T-cell (primary cell): ENCODE data around the gene RUSC1. TPM values are rescaled to one million over a fixed set of nuclear protein-coding genes. Genes with fewer than 3 reads are reported as not detected.

Experiments used
- ATAC-seq, 4 experiments: fragments of 200-7000 bp in 3 of 4; fragments of 150-1000 bp in 1 of 4; cut with Tn5 transposase; replicated peaks in 1 of 4; 1 replicate in 3 of 4; 2 replicates in 1 of 4; pipeline ENCODE4 v1.10.0; 2021; ENCODE audit warnings: moderate library complexity in 3 of 4, mild to moderate bottlenecking in 2 of 4, moderate number of reproducible peaks in 1 of 4
- CTCF ChIA-PET, 2 donors: fragments of 300-600 bp; sonication (Branson Sonifier 250); formaldehyde crosslinking; loops; one replicate each; lab custom pipeline; 2022; ENCODE audit warnings: antibody characterized with exemption in 2 of 2; lab: Charles Lee
- POLR2A ChIA-PET, 2 donors: fragments of 300-600 bp; sonication (Branson Sonifier 250); formaldehyde crosslinking; loops; one replicate each; lab custom pipeline; 2022; ENCODE audit warnings: antibody characterized with exemption in 2 of 2; lab: Charles Lee
- DNase-seq, 35 experiments: peaks; one replicate each; pipeline versions ENCODE4 v3.0.0 to v3.0.0-alpha.2; 2013 to 2023
- H3K27ac ChIP-seq: one replicate; pipeline ENCODE4 v1.5.1; 2013; ENCODE audit warnings: low read length
- H3K27me3 ChIP-seq, 2 experiments: replicated peaks in 1 of 2; 1 replicate in 1 of 2; 2 replicates in 1 of 2; pipeline versions ENCODE4 v1.6.1 to v1.7.0; 2013; ENCODE audit warnings: low read length in 1 of 2, mixed read lengths in 1 of 2; ENCODE audit not compliant: control insufficient read depth in 2 of 2, insufficient read depth in 2 of 2; ENCODE audit errors: extremely low read depth in 1 of 2
- H3K36me3 ChIP-seq, 2 donors: 1 replicate in 1 of 2; 2 replicates in 1 of 2; pipeline versions ENCODE4 v1.6.1 to v1.7.0; 2013; ENCODE audit warnings: low read length in 1 of 2; ENCODE audit not compliant: control insufficient read depth in 2 of 2, insufficient read depth in 1 of 2; ENCODE audit errors: extremely low read depth in 1 of 2
- H3K4me1 ChIP-seq, 2 experiments: 1 replicate in 1 of 2; 2 replicates in 1 of 2; pipeline versions ENCODE4 v1.6.1 to v1.7.0; 2013; ENCODE audit warnings: low read length in 2 of 2, mixed read lengths in 1 of 2; ENCODE audit not compliant: insufficient read depth in 2 of 2, control insufficient read depth in 1 of 2; ENCODE audit errors: extremely low read depth in 1 of 2
- H3K4me3 ChIP-seq, 2 donors: 1 replicate in 1 of 2; 2 replicates in 1 of 2; pipeline versions ENCODE4 v1.5.1 to v1.7.0; 2013; ENCODE audit warnings: mild to moderate bottlenecking in 2 of 2, low read length in 1 of 2, moderate library complexity in 1 of 2; ENCODE audit not compliant: control insufficient read depth in 1 of 2; ENCODE audit errors: extremely low read depth in 1 of 2
- H3K9me3 ChIP-seq: 2 replicates; pipeline ENCODE4 v1.7.0; 2013
- H3K27ac Mint-ChIP-seq, 2 donors: one replicate each; pipeline ENCODE4 v1.8.0; 2020 to 2021; ENCODE audit warnings: mild to moderate bottlenecking in 2 of 2, mixed read lengths in 2 of 2
- H3K27me3 Mint-ChIP-seq, 2 donors: one replicate each; pipeline ENCODE4 v1.8.0; 2021 to 2022; ENCODE audit warnings: mixed read lengths in 2 of 2
- H3K36me3 Mint-ChIP-seq: one replicate; pipeline ENCODE4 v1.8.0; 2021; ENCODE audit warnings: mixed read lengths
- H3K4me1 Mint-ChIP-seq, 3 donors: one replicate each; pipeline ENCODE4 v1.8.0; 2020 to 2022; ENCODE audit warnings: mixed read lengths in 3 of 3, mild to moderate bottlenecking in 1 of 3
- H3K4me3 Mint-ChIP-seq, 3 donors: one replicate each; pipeline ENCODE4 v1.8.0; 2020 to 2022; ENCODE audit warnings: mild to moderate bottlenecking in 3 of 3, mixed read lengths in 3 of 3, moderate library complexity in 3 of 3
- H3K9me3 Mint-ChIP-seq, 3 donors: one replicate each; pipeline ENCODE4 v1.8.0; 2020 to 2022; ENCODE audit warnings: mixed read lengths in 3 of 3
- WGBS: methylation state at CpG from one replicate; pipeline ENCODE4 v1.1.5; 2013; ENCODE audit warnings: missing lambda C conversion rate; ENCODE audit not compliant: insufficient coverage; 5-methylcytosine and 5-hydroxymethylcytosine counted together
- total RNA-seq, 35 experiments: library from RNA in 6 of 35; stranded (reverse) in 6 of 35; fragments of 120-200 nt in 1 of 35; gene quantifications; one replicate each; pipeline versions ENCODE4 v1.2.1 to v1.2.4 and lab custom pipeline; 2013 to 2026

RUSC1 gene
- total RNA-seq (10 to 100 TPM; 14.4 to 25.2 (median 22.9) TPM), total RNA-seq (lab: John Stamatoyannopoulos, UW) (6.2 to 25.7 (median 14.5) reads per million in 29 experiments)
- total RNA-seq (2013), result 7.8 TPM

GRCh38 chr1:155320661-155321617, at the start of gene RUSC1:
RUSC1 (plus strand) TSS chr1:155320894; CDS start chr1:155321774, 880 bp downstream.
- ChIA-PET POLR2A (interaction anchor here in 1 of 2 donors (1.0 kb wide), 1 partner anchor 69 kb away, joined by 3 read pairs; no protein-coding TSS in a partner anchor), CTCF (interaction anchor here (0.5 to 5.5 kb wide), 4 partner anchors 61 to 73 kb away, joined by 3 to 62 read pairs (median 6); no protein-coding TSS in a partner anchor)
- peaks cover 5 to 45% of the 10 kb centered on the region in 2 experiments for H3K4me1 ChIP-seq
- peak; percentile 47 to 78 (median 67) for DNase-seq
- H3K27me3 Mint-ChIP-seq, result no peaks in the 10 kb centered on the region
- H3K9me3 Mint-ChIP-seq, result no peaks in the 10 kb centered on the region
- no peaks in the 10 kb centered on the region for H3K9me3 ChIP-seq
- H3K4me3 ChIP-seq, result peak within 1 kb of the TSS; percentile 35 to 36
- 38% methylated on average over 25 of the region's 51 CpGs for WGBS
- H3K27ac ChIP-seq, result no peak within 1 kb of the TSS
- ATAC-seq, result peak; percentile 14 to 43 (median 22)
- peaks cover 5% of the 10 kb centered on the region for H3K36me3 Mint-ChIP-seq
- H3K4me3 Mint-ChIP-seq, result peak within 1 kb of the TSS; percentile 68 to 89 (median 71)
- peaks cover 30 to 37% (median 31%) of the 10 kb centered on the region in 3 donors for H3K4me1 Mint-ChIP-seq
- H3K36me3 ChIP-seq, result peaks cover 0 to 12% of the 10 kb centered on the region in 2 donors
- peaks cover 0 to 2% of the 10 kb centered on the region in 2 experiments for H3K27me3 ChIP-seq
- peak within 1 kb of the TSS in 1 of 2 donors; percentile 25 for H3K27ac Mint-ChIP-seq

GRCh38 chr1:155272466-155273342, 48.0 kb upstream of the RUSC1 start:
- Mint-ChIP-seq H3K27ac (peak overlapping the region; percentile 81 to 90), H3K4me3 (peak overlapping the region; percentile 90 to 93 (median 92)), H3K36me3 (peaks cover 26% of the 10 kb centered on the region), H3K9me3 (no peaks in the 10 kb centered on the region), H3K4me1 (peaks cover 40 to 51% (median 49%) of the 10 kb centered on the region in 3 donors), H3K27me3 (no peaks in the 10 kb centered on the region)
- H3K4me1 ChIP-seq, result peaks cover 20 to 36% of the 10 kb centered on the region in 2 experiments
- no peaks in the 10 kb centered on the region for H3K9me3 ChIP-seq
- DNase-seq (peak in 5 of 35 experiments; percentile 15 to 35 (median 23)), ATAC-seq (peak; percentile 21 to 32 (median 25))
- H3K4me3 ChIP-seq, result peak overlapping the region; percentile 45 to 78
- peaks cover 7 to 36% of the 10 kb centered on the region in 2 donors for H3K36me3 ChIP-seq
- ChIA-PET CTCF (interaction anchor here (0.5 to 1.3 kb wide), 12 partner anchors 8 to 833 kb away, joined by 3 to 12 read pairs (median 4); partner anchors contain the start of genes CKS1B (in 1 of the 2), FDPS (in 1 of the 2) and KRTCAP2 (in 1 of the 2)), POLR2A (interaction anchor here in 1 of 2 donors (0.5 to 1.2 kb wide), 2 partner anchors 13 to 35 kb away, joined by 5 to 9 read pairs; partner anchors contain the start of gene FDPS)
- peak overlapping the region; percentile 67 for H3K27ac ChIP-seq
- H3K27me3 ChIP-seq, result no peaks in the 10 kb centered on the region
- 0% methylated on average over 37 of the region's 44 CpGs for WGBS

- WGBS, result under 1% methylated on average over 38 of the region's 61 CpGs
- peaks cover 23 to 44% of the 10 kb centered on the region in 2 experiments for H3K4me1 ChIP-seq
- DNase-seq (peak; percentile 86 to 97 (median 93)), ATAC-seq (peak; percentile 86 to 88 (median 87))
- ChIA-PET POLR2A (interaction anchor here in 1 of 2 donors (0.5 to 1.2 kb wide), 2 partner anchors 14 to 35 kb away, joined by 5 to 9 read pairs; partner anchors contain the start of gene FDPS), CTCF (interaction anchor here (0.5 to 1.3 kb wide), 12 partner anchors 8 to 834 kb away, joined by 3 to 12 read pairs (median 4); partner anchors contain the start of genes CKS1B (in 1 of the 2), FDPS (in 1 of the 2) and KRTCAP2 (in 1 of the 2))
- Mint-ChIP-seq H3K36me3 (peaks cover 19% of the 10 kb centered on the region), H3K9me3 (no peaks in the 10 kb centered on the region), H3K27me3 (no peaks in the 10 kb centered on the region), H3K4me3 (peak within 1 kb of the TSS; percentile 90 to 93 (median 92)), H3K27ac (peak within 1 kb of the TSS; percentile 91 to 92), H3K4me1 (peaks cover 46 to 55% (median 53%) of the 10 kb centered on the region in 3 donors)
- H3K4me3 ChIP-seq, result peak within 1 kb of the TSS; percentile 59 to 78
- H3K9me3 ChIP-seq, result no peaks in the 10 kb centered on the region
- H3K27ac ChIP-seq, result peak within 1 kb of the TSS; percentile 67
- no peaks in the 10 kb centered on the region for H3K27me3 ChIP-seq
- H3K36me3 ChIP-seq, result peaks cover 7 to 27% of the 10 kb centered on the region in 2 donors
Measured at GRCh38 chr1:155273343-155274245, 47.1 kb upstream of the RUSC1 start, which contains the start of gene CLK2. CLK2 (minus strand) TSS chr1:155273504; CDS start chr1:155270977, 2,527 bp downstream.

GRCh38 chr1:155277070-155277901, 43.4 kb upstream of the RUSC1 start, which contains the start of gene HCN3:
HCN3 (plus strand) TSS chr1:155277463; CDS start chr1:155277591, 128 bp downstream.
- H3K27ac Mint-ChIP-seq, result peak within 1 kb of the TSS in 1 of 2 donors; percentile 31
- ATAC-seq, result peak; percentile 54 to 65 (median 62)
- peak within 1 kb of the TSS; percentile 69 to 70 (median 69) for H3K4me3 Mint-ChIP-seq
- no peaks in the 10 kb centered on the region for H3K27me3 Mint-ChIP-seq
- peak within 1 kb of the TSS; percentile 44 for H3K27ac ChIP-seq
- under 1% methylated on average over 62 of the region's 68 CpGs for WGBS
- H3K9me3 Mint-ChIP-seq, result no peaks in the 10 kb centered on the region
- H3K4me1 Mint-ChIP-seq, result peaks cover 32 to 41% (median 35%) of the 10 kb centered on the region in 3 donors
- no peaks in the 10 kb centered on the region for H3K9me3 ChIP-seq
- H3K36me3 ChIP-seq, result no peaks in the 10 kb centered on the region
- peak within 1 kb of the TSS; percentile 49 to 68 for H3K4me3 ChIP-seq
- H3K27me3 ChIP-seq, result no peaks in the 10 kb centered on the region
- ChIA-PET POLR2A (no interaction called here), CTCF (interaction anchor here in 1 of 2 donors (2.0 kb wide), 1 partner anchor 46 kb away, joined by 10 read pairs; no protein-coding TSS in a partner anchor)
- peaks cover 23 to 41% of the 10 kb centered on the region in 2 experiments for H3K4me1 ChIP-seq
- DNase-seq, result peak; percentile 50 to 95 (median 70)
- no peaks in the 10 kb centered on the region for H3K36me3 Mint-ChIP-seq
